ENCODE measurements around the gene PIBF1.

The PIBF1 gene

DNA sequence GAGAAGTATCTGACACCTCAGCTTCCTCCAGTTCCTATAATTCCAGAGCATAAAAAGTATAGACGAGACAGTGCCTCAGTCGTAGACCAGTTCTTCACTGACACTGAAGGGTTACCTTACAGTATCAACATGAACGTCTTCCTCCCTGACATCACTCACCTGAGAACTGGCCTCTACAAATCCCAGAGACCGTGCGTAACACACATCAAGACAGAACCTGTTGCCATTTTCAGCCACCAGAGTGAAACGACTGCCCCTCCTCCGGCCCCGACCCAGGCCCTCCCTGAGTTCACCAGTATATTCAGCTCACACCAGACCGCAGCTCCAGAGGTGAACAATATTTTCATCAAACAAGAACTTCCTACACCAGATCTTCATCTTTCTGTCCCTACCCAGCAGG is 279.9 kb downstream of the PIBF1 start:
- no peak for DNase-seq

DNA sequence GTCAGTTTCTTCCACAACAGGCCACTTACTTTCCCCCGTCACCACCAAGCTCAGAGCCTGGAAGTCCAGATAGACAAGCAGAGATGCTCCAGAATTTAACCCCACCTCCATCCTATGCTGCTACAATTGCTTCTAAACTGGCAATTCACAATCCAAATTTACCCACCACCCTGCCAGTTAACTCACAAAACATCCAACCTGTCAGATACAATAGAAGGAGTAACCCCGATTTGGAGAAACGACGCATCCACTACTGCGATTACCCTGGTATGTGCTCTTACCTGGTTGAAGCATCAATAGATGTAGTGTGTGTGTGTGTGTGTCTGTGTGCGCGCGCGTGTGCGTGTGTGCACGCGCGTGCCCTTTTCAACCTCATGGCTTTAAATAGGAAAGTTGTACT is 280.5 kb downstream of the PIBF1 start:
- no peak for DNase-seq

DNA sequence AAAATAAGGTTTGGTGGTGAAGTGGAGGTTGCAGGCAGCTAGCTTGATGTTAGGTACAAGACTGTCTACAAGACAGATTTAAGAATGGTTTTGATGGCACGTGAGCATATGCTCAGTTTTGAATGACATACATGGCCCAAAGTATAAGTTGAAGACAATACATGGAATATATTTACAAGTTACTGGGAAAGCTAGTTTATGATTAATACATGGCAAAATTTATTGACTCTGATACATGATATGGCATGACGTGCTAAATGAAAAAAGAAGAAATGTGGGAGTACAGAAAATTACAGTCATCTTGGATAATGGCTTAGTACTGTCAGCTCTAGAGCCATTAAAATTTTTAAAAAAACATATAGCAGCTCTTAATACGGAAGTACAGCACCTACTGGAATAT is 281.2 kb downstream of the PIBF1 start:
- no peak for DNase-seq

DNA sequence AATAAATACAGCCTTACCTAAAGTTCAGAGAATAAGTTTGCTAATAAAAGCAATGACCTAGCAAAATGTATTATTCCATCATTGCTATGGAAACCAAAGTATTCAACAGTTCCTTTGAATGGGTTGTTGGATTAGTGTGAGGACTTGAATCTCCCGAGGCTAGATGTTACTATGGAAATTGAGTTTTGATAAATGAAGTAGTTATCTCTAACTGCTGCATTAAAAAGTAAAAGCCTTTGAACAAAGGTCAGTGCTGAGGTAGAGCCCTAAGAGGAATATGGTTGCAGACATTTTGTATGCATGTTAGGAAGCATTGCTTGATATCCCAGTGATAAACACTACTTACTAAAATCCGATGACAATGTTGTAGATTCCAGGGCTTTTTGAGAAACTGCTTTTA is 283.1 kb downstream of the PIBF1 start:
- no peak for DNase-seq

DNA sequence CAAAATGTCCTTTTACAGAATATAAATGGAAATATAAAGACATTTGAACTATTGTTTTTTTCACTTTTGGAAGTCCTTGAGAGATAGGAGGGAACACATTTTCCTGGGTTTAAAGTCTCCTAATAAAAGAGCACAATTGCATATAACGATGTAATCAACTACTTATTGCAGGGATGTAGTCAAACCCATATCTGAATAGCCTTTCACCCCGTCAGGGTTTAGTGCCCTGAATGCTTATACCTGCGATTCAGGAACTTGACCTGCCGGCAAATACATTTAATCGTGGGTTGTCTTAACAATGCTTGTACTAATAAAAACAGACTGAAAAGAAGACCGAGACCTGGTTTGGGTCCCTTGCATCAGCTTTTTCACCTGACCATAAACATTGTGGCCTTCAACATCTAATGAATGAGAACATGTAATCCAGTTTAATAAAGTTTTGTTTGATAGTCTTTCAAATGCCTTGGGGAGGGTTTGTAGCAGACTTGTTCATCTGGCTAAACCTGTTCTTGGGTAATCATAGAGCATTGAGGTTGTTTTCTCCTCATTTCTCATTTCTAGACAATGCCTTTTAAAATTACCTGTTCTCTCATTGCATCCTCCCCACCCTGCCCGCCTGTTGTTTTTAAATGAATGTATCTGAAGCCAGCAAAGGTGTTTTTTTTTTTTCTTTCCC is 283.9 kb downstream of the PIBF1 start:
- no peak for DNase-seq
